CD4-positive, alpha-beta T cell treated with Interferon gamma for 1 hour (primary cell): ENCODE results near the gene SHC3.

Source experiments
- DNase-seq: peaks from one replicate; pipeline ENCODE4 v3.0.0-alpha.2; 2020

SHC3 gene

GRCh38 chr9:89048616-89049015 is 130.0 kb downstream of the SHC3 start:
- no peak for DNase-seq

GRCh38 chr9:89047667-89048066 is 131.0 kb downstream of the SHC3 start:
- DNase-seq: no peak

GRCh38 chr9:89046832-89047231 is 131.8 kb downstream of the SHC3 start:
- DNase-seq: no peak

- no peak for DNase-seq
These were observed 133.7 kb downstream of the SHC3 start for GRCh38 chr9:89044881-89045280.

GRCh38 chr9:89044104-89044503 is 134.5 kb downstream of the SHC3 start:
- no peak for DNase-seq

- no peak for DNase-seq
These were observed 135.6 kb downstream of the SHC3 start for GRCh38 chr9:89042984-89043383.

- DNase-seq: no peak
These were observed 139.0 kb downstream of the SHC3 start for GRCh38 chr9:89039664-89040063.

GRCh38 chr9:89039104-89039465 is 139.5 kb downstream of the SHC3 start:
- no peak for DNase-seq

- DNase-seq: no peak
These were observed 140.1 kb downstream of the SHC3 start for GRCh38 chr9:89038382-89039103.

- DNase-seq: no peak
These were observed 140.7 kb downstream of the SHC3 start for GRCh38 chr9:89037891-89038290.

- no peak for DNase-seq
These were observed 141.3 kb downstream of the SHC3 start for GRCh38 chr9:89037346-89037745.

- peak; percentile 43 for DNase-seq
These were observed 141.7 kb downstream of the SHC3 start for GRCh38 chr9:89036891-89037290.

GRCh38 chr9:89036383-89036782 is 142.2 kb downstream of the SHC3 start:
- no peak for DNase-seq

- DNase-seq: no peak
These were observed 146.0 kb downstream of the SHC3 start for GRCh38 chr9:89032661-89033060.

GRCh38 chr9:89032173-89032572 is 146.4 kb downstream of the SHC3 start:
- DNase-seq: no peak

- no peak for DNase-seq
These were observed 148.8 kb downstream of the SHC3 start for GRCh38 chr9:89029788-89030187.

- DNase-seq: no peak
These were observed 151.7 kb downstream of the SHC3 start for GRCh38 chr9:89026876-89027275.

- no peak for DNase-seq
These were observed 153.1 kb downstream of the SHC3 start for GRCh38 chr9:89025553-89025952.

- DNase-seq: no peak
These were observed 153.9 kb downstream of the SHC3 start for GRCh38 chr9:89024727-89025126.

- no peak for DNase-seq
These were observed 154.9 kb downstream of the SHC3 start for GRCh38 chr9:89023740-89024139.

- DNase-seq: no peak
These were observed 155.7 kb downstream of the SHC3 start for GRCh38 chr9:89022902-89023301.

- no peak for DNase-seq
These were observed 156.4 kb downstream of the SHC3 start for GRCh38 chr9:89022001-89022759.

GRCh38 chr9:89021154-89021803 is 157.3 kb downstream of the SHC3 start:
- no peak for DNase-seq

GRCh38 chr9:89020754-89021153 is 157.9 kb downstream of the SHC3 start:
- DNase-seq: no peak
